HEK293 (cell line): ENCODE measurements around the gene BORCS5.

Experiments
- CTCF ChIA-PET: fragments of 350-600 bp; formaldehyde crosslinking; extraction: SDS; loops from one replicate; lab custom pipeline; 2021; ENCODE audit warnings: antibody characterized with exemption; lab: Yijun Ruan, JAX
- POLR2A ChIA-PET: fragments of 300-600 bp; formaldehyde crosslinking; extraction: SDS; loops from one replicate; lab custom pipeline; 2020; ENCODE audit warnings: antibody characterized with exemption, inconsistent platforms; lab: Yijun Ruan, JAX
- H3K27ac ChIP-seq: fragments of 200-500 bp; sonication (Bioruptor generic); 2 replicates; pipeline ENCODE4 v1.5.1; 2014; ENCODE audit warnings: low read depth, low read length, control low read depth, inconsistent platforms; ENCODE audit errors: extremely low read depth
- H3K36me3 ChIP-seq, 2 experiments: fragments of 200-500 bp in 1 of 2; sonication (Bioruptor generic) in 1 of 2; 1 replicate in 1 of 2; 2 replicates in 1 of 2; pipeline ENCODE4 v1.5.1; 2014 to 2017; ENCODE audit warnings: inconsistent platforms in 2 of 2, low read length in 2 of 2; ENCODE audit not compliant: control insufficient read depth in 2 of 2, insufficient read depth in 1 of 2
- H3K4me1 ChIP-seq: fragments of 200-500 bp; sonication (Bioruptor generic); 2 replicates; pipeline ENCODE4 v1.5.1; 2014; ENCODE audit warnings: mild to moderate bottlenecking, low read length, inconsistent platforms; ENCODE audit not compliant: control insufficient read depth, insufficient read depth
- H3K4me3 ChIP-seq: 2 replicates; pipeline ENCODE4 v1.5.1; 2011; ENCODE audit warnings: low read depth, mild to moderate bottlenecking, control low read depth, low read length, moderate library complexity
- H3K9me3 ChIP-seq: fragments of 200-500 bp; sonication (Bioruptor generic); 2 replicates; pipeline ENCODE4 v1.5.1; 2014; ENCODE audit warnings: low read depth, low read length, inconsistent platforms; ENCODE audit not compliant: control insufficient read depth, insufficient read depth
- ATF2 ChIP-seq: fragments of 450-650 bp; formaldehyde crosslinking; IDR thresholded peaks from 2 replicates; pipeline ENCODE4 v1.5.1; 2016; ENCODE audit warnings: missing biosample characterization, missing genetic modification characterization, low read depth
- GLIS1 ChIP-seq: fragments of 450-650 bp; formaldehyde crosslinking; IDR thresholded peaks from 2 replicates; pipeline ENCODE4 v1.5.1; 2016; ENCODE audit warnings: missing biosample characterization, missing genetic modification characterization
- KLF9 ChIP-seq: fragments of 450-650 bp; formaldehyde crosslinking; IDR thresholded peaks from 2 replicates; pipeline ENCODE4 v1.5.1; 2016; ENCODE audit warnings: missing biosample characterization, missing genetic modification characterization, low read depth
- MYNN ChIP-seq: fragments of 450-650 bp; formaldehyde crosslinking; IDR thresholded peaks from 2 replicates; pipeline ENCODE4 v1.5.1; 2016; ENCODE audit warnings: missing biosample characterization, missing genetic modification characterization, borderline replicate concordance
- REPIN1 ChIP-seq: fragments of 450-650 bp; formaldehyde crosslinking; IDR thresholded peaks from 2 replicates; pipeline ENCODE4 v1.5.1; 2017; ENCODE audit warnings: missing biosample characterization, missing genetic modification characterization, low read depth
- YY1 ChIP-seq: fragments of 450-650 bp; formaldehyde crosslinking; IDR thresholded peaks from 2 replicates; pipeline ENCODE4 v1.5.1; 2018; ENCODE audit warnings: missing biosample characterization, missing genetic modification characterization
- ZBTB44 ChIP-seq: fragments of 450-650 bp; IDR thresholded peaks from 2 replicates; pipeline ENCODE4 v1.5.1; 2018; ENCODE audit warnings: missing biosample characterization, mild to moderate bottlenecking, missing genetic modification characterization
- ZFP41 ChIP-seq: fragments of 450-650 bp; formaldehyde crosslinking; IDR thresholded peaks from 2 replicates; pipeline ENCODE4 v1.5.1; 2016; ENCODE audit warnings: missing biosample characterization, missing genetic modification characterization, borderline replicate concordance
- ZNF112 ChIP-seq: fragments of 450-650 bp; formaldehyde crosslinking; IDR thresholded peaks from 2 replicates; pipeline ENCODE4 v1.5.0; 2017; ENCODE audit warnings: missing biosample characterization, missing genetic modification characterization
- ZNF114 ChIP-seq: fragments of 450-650 bp; formaldehyde crosslinking; IDR thresholded peaks from 2 replicates; pipeline ENCODE4 v1.5.0; 2017; ENCODE audit warnings: missing biosample characterization, missing genetic modification characterization
- ZNF169 ChIP-seq: fragments of 450-650 bp; formaldehyde crosslinking; IDR thresholded peaks from 2 replicates; pipeline ENCODE4 v1.5.1; 2016; ENCODE audit warnings: missing biosample characterization, missing genetic modification characterization
- ZNF2 ChIP-seq: fragments of 450-650 bp; formaldehyde crosslinking; IDR thresholded peaks from 2 replicates; pipeline ENCODE4 v1.5.1; 2016; ENCODE audit warnings: missing biosample characterization, missing genetic modification characterization
- ZNF223 ChIP-seq: fragments of 450-650 bp; formaldehyde crosslinking; IDR thresholded peaks from 2 replicates; pipeline ENCODE4 v1.5.1; 2016; ENCODE audit warnings: missing biosample characterization, missing genetic modification characterization
- ZNF23 ChIP-seq: fragments of 450-650 bp; formaldehyde crosslinking; IDR thresholded peaks from 2 replicates; pipeline ENCODE4 v1.5.1; 2016; ENCODE audit warnings: missing biosample characterization, missing genetic modification characterization, borderline replicate concordance
- ZNF26 ChIP-seq: fragments of 450-650 bp; formaldehyde crosslinking; IDR thresholded peaks from 2 replicates; pipeline ENCODE4 v1.5.1; 2016; ENCODE audit warnings: missing biosample characterization, missing genetic modification characterization
- ZNF354C ChIP-seq: fragments of 450-650 bp; formaldehyde crosslinking; IDR thresholded peaks from 2 replicates; pipeline ENCODE4 v1.5.1; 2016; ENCODE audit warnings: missing biosample characterization, missing genetic modification characterization, low read depth, borderline replicate concordance
- ZNF362 ChIP-seq: fragments of 450-650 bp; formaldehyde crosslinking; IDR thresholded peaks from 2 replicates; pipeline ENCODE4 v1.5.1; 2016; ENCODE audit warnings: missing biosample characterization, missing genetic modification characterization
- ZNF366 ChIP-seq: fragments of 450-650 bp; formaldehyde crosslinking; conservative IDR thresholded peaks from 2 replicates; pipeline ENCODE4 v1.5.1; 2016; ENCODE audit warnings: missing biosample characterization, missing genetic modification characterization
- ZNF416 ChIP-seq: fragments of 450-650 bp; formaldehyde crosslinking; IDR thresholded peaks from 2 replicates; pipeline ENCODE4 v1.5.1; 2016; ENCODE audit warnings: missing biosample characterization, missing genetic modification characterization
- ZNF529 ChIP-seq: fragments of 450-650 bp; formaldehyde crosslinking; IDR thresholded peaks from 2 replicates; pipeline ENCODE4 v1.5.1; 2017; ENCODE audit warnings: missing genetic modification characterization, missing biosample characterization; ENCODE audit not compliant: insufficient replicate concordance
- ZNF530 ChIP-seq: fragments of 450-650 bp; formaldehyde crosslinking; IDR thresholded peaks from 2 replicates; pipeline ENCODE4 v1.5.1; 2016; ENCODE audit warnings: low read depth, missing biosample characterization, missing genetic modification characterization
- ZNF629 ChIP-seq: fragments of 450-650 bp; formaldehyde crosslinking; IDR thresholded peaks from 2 replicates; pipeline ENCODE4 v1.5.1; 2017; ENCODE audit warnings: missing biosample characterization, missing genetic modification characterization
- ZNF658 ChIP-seq: fragments of 450-650 bp; formaldehyde crosslinking; IDR thresholded peaks from 2 replicates; pipeline ENCODE4; 2016; ENCODE audit warnings: missing biosample characterization, missing genetic modification characterization
- ZNF768 ChIP-seq: fragments of 450-650 bp; formaldehyde crosslinking; IDR thresholded peaks from 2 replicates; pipeline ENCODE4 v1.5.1; 2018; ENCODE audit warnings: missing biosample characterization, mild to moderate bottlenecking, missing genetic modification characterization

The BORCS5 gene

GRCh38 chr12:12510141-12510540 is 153.3 kb downstream of the BORCS5 start (continued):
- TF ChIP-seq ATF2 (tag by site-specific recombination) (no peak), ZNF112 (tag by site-specific recombination) (no peak), ZBTB44 (tag by site-specific recombination) (no peak), ZNF416 (no peak), MYNN (no peak), KLF9 (tag by site-specific recombination) (no peak), ZNF530 (tag by site-specific recombination) (no peak), ZNF629 (tag by site-specific recombination) (no peak)

GRCh38 chr12:12510551-12510950 is 153.7 kb downstream of the BORCS5 start:
- H3K36me3 ChIP-seq = peaks cover 4% of the 10 kb centered on the region in 2 experiments; a peak in 2 of 3 replicates
- H3K4me3 ChIP-seq = no peak overlapping the region
- no peak overlapping the region for H3K27ac ChIP-seq
- H3K4me1 ChIP-seq = peaks cover 12% of the 10 kb centered on the region
- no peaks in the 10 kb centered on the region for H3K9me3 ChIP-seq
- TF ChIP-seq YY1 (tag by site-specific recombination) (no peak), ZNF223 (tag by site-specific recombination) (no peak), ZNF23 (tag by site-specific recombination) (no peak), ZNF362 (tag by site-specific recombination) (no peak), ZNF354C (tag by site-specific recombination) (no peak), ZNF658 (no peak), REPIN1 (tag by site-specific recombination) (no peak), GLIS1 (tag by site-specific recombination) (no peak), ZNF114 (tag by site-specific recombination) (no peak), ZNF529 (tag by site-specific recombination) (no peak), ZNF2 (tag by site-specific recombination) (no peak), ZFP41 (no peak), ZNF768 (tag by site-specific recombination) (no peak), ZNF366 (tag by site-specific recombination) (no peak), ZNF169 (no peak), ZNF26 (tag by site-specific recombination) (no peak)
- CTCF ChIA-PET = no interaction called here
- POLR2A ChIA-PET = no interaction called here
